Mammary epithelial cell (primary cell): Measurements from ENCODE around the gene DPYSL4.

Experiments used
- EZH2 ChIP-seq: IDR thresholded peaks from 2 replicates; pipeline ENCODE4 v1.6.1; 2012; ENCODE audit warnings: low read length, inconsistent platforms, borderline replicate concordance
- TF ChIP-seq, protein P1 (sequence below), 2 donors: IDR thresholded peaks in 1 of 2; conservative IDR thresholded peaks in 1 of 2; 2 replicates each; pipeline ENCODE4 v1.5.1; 2011 to 2012; ENCODE audit warnings: inconsistent platforms in 2 of 2, low read length in 2 of 2, mild to moderate bottlenecking in 2 of 2, control low read depth in 1 of 2, low read depth in 1 of 2; ENCODE audit not compliant: insufficient read depth in 1 of 2; ENCODE audit errors: extremely low read depth in 1 of 2

DNA sequence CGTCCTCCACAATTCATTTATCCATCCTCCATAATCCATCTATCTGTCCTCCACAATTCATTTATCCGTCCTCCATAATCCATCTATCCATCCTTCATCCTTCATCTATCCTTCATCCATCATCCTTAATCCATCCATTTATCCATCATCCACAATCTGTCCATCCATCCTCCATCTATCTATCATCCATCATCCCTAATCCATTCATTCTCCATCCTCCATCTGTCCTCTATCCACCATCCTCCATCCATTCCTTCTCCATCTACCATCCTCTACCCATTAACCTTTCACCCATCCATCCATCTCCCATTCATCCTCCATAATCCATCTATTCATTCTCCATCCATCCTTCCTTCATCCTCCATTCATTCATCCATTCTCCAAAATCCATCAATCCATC, 36.0 kb upstream of the DPYSL4 start:
- TF ChIP-seq, protein P1, sequence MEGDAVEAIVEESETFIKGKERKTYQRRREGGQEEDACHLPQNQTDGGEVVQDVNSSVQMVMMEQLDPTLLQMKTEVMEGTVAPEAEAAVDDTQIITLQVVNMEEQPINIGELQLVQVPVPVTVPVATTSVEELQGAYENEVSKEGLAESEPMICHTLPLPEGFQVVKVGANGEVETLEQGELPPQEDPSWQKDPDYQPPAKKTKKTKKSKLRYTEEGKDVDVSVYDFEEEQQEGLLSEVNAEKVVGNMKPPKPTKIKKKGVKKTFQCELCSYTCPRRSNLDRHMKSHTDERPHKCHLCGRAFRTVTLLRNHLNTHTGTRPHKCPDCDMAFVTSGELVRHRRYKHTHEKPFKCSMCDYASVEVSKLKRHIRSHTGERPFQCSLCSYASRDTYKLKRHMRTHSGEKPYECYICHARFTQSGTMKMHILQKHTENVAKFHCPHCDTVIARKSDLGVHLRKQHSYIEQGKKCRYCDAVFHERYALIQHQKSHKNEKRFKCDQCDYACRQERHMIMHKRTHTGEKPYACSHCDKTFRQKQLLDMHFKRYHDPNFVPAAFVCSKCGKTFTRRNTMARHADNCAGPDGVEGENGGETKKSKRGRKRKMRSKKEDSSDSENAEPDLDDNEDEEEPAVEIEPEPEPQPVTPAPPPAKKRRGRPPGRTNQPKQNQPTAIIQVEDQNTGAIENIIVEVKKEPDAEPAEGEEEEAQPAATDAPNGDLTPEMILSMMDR (conservative IDR thresholded peaks at IDR 0.05 in 1 of 2, IDR thresholded peaks at IDR 0.05 in 1 of 2; ENCODE audit: extremely low read depth in 1 of 2, insufficient read depth in 1 of 2, low read depth in 1 of 2, low read length in 2 of 2), result no peak
- no peak for TF ChIP-seq EZH2
